SIG-M5 treated with dmso at 0.1 percent for 504 hours (cell line): ENCODE measurements around the gene NCOA7.
"Not testable (repeated sequence)": the region's sequence is repeated elsewhere in the genome, so short reads cannot be mapped to it uniquely, and the experiment has no call there.

Experiments
- DNase-seq: peaks from one replicate; lab custom pipeline; 2025; ENCODE audit not compliant: unreplicated experiment; lab: John Stamatoyannopoulos, UW

NCOA7 gene

GRCh38 chr6:125867483-125867942 is 76.8 kb downstream of the NCOA7 start:
- DNase-seq, result no peak

GRCh38 chr6:125868252-125868651 is 77.5 kb downstream of the NCOA7 start:
- DNase-seq, result no peak

DNA sequence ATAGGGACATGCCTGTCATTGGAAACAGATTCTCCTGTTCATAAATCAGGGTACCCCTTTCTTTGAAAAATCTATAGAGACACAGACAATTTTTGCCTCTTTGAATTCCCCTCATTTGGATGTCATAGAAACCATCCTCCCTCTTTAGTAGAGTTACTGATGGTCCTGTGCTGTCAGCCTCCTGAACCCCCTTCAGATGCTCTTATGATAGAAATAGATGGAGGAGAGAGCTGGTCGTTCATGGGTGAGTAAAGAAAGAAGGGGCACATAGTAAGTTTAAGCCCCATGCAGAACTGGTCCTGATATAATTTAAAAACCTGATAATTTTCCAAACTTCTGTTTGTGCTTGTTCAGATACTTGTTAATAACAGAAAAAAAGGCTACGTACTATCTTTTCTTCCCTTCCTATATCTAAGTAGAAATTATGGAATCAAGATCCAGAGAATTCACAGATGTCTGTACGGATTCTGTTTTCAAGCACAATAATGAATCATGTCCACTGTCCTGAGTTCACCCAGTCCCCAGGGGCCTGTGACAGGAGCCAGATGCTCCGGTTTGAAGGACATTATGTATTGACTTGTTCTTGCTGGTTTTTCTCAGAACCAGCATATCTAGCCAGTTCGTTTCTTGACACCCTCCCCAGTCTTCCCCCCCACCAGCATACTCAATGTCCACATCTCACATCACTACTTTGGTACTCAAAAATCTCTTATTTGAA is 78.1 kb downstream of the NCOA7 start:
- DNase-seq, result no peak

DNA sequence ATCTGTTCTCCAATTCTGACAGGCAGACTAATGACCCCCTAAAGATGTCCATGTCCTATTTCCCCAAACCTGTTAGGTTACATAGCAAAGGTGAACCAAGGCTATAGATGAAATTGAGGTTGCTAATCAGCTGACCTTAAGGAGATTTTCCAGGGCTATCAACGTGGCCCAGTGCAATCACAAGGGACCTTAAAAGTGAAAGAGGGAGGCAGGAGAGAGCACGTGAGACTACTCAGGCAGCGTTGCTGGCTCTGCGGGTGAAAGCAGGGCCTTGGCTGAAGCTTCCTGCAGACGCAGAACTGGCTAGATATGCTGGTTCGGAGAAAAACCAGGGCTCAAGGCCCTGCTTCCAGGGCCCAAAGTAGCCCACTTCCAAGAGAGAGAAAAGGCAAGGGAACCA is 78.7 kb downstream of the NCOA7 start:
- DNase-seq, result no peak

DNA sequence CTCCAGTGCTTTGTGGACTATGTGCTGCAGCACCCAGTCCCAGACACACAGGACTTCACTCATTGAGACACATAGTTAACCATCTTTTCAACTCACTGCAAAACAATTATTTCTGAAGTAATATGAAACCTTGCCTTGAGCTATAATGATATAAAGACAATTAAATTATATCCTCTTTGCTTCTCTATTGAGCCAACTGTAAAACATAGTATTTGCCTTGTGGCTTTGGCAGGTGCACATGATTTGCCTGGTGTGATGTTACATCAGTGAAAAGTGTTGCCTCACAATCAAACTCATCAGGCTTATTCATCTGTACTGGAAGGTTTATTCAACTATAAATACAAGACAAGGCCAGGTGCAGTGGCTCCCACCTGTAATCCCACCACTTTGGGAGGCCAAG is 80.6 kb downstream of the NCOA7 start:
- DNase-seq, result no peak

- DNase-seq, result no peak
Observed at GRCh38 chr6:125872259-125872921, 81.6 kb downstream of the NCOA7 start.

- no peak for DNase-seq
Observed at GRCh38 chr6:125882243-125882642, 91.5 kb downstream of the NCOA7 start.

GRCh38 chr6:125884634-125885371 is 94.0 kb downstream of the NCOA7 start:
- DNase-seq, result no peak

DNA sequence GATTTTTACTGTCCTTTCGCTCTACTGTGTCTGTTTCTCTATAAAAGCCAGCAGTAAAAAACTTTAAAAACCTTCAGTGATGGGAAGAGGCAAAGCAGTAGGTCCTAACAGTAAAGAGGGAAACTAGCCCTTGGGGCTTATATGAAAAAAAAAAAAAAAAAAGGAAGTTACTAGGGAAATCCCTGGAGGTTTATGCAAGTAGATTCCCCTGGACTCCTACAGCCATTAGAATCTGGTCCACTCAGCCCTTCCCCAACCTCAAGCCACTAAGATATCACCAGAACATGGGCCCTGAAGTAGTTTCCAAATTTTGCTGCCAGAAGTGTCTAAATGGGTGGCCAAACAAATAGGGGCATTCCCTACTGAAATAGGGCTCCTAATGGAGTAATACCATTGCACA is 95.3 kb downstream of the NCOA7 start:
- no peak for DNase-seq

DNA sequence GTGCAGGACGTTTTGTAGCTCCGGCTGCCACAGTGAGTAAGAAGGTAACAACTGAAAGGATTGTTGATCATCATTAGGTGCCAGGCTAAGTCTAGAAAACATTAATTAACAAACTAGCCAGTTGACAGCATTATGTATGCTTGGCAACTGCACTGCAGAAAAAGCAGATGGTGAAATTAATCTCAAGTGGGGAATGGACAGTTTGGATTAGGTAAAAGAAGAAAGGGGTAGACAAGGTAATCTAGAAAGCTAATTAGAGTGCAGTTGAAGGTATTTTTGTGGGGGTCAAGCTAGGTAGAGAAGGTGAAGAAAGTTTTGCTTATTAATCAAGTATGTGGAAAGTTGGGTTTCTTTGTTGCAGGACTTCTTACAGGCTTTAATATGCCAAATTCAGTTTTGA is 96.2 kb downstream of the NCOA7 start:
- DNase-seq, result no peak

- no peak for DNase-seq
Observed at GRCh38 chr6:125887372-125887771, 96.6 kb downstream of the NCOA7 start.

- peak; percentile 33 for DNase-seq
Observed at GRCh38 chr6:125888989-125889656, 98.4 kb downstream of the NCOA7 start.

DNA sequence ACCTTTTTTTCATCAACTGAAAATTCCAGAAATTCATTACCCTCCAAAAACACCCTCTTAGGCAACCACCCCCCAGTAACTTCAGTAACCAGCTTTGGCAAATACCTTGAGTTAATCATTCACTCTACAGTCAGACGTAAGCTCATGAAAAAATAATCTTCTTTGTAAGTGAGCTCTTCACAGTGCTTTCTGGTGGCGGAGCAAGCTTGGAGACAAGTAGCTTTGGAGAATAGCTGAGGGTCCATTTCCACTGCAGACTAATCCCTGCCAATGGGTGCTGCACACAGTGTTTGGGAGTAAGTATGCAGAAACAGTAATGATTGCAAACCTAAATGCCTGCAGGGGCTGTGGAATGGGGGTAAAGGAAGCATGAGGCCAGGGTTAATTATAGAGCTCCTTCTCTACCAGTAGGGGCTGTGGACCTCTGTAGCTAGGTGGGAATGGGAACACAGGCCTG is 109.0 kb downstream of the NCOA7 start:
- no peak for DNase-seq

DNA sequence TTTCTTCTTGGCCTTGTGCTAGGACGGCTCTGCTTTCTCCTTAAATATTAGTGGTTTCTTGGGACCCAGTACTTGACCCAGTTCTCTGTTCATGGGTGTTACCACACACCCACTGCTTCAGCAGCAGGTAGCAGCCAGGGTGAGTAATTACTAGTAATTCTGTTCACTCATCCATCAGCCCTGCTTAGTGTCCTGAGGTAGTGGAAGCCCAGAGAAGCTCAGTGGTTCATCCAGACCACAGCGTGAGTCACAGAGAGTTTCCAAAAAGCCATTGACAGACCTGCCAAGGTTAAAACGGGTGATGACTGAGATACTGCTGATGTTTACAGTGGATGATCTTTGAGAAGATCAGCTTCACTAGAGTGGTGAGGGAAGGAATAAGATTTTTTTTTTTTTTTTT is 114.1 kb downstream of the NCOA7 start:
- DNase-seq, result no peak

- peak; percentile 36 for DNase-seq
Observed at GRCh38 chr6:125906158-125906998, 115.6 kb downstream of the NCOA7 start.

GRCh38 chr6:125910527-125910926 is 119.8 kb downstream of the NCOA7 start:
- no peak for DNase-seq

- DNase-seq, result peak; percentile 21
Observed at GRCh38 chr6:125911051-125911451, 120.3 kb downstream of the NCOA7 start.

- not testable (repeated sequence) for DNase-seq
Observed at GRCh38 chr6:125912430-125912829, 121.7 kb downstream of the NCOA7 start.

DNA sequence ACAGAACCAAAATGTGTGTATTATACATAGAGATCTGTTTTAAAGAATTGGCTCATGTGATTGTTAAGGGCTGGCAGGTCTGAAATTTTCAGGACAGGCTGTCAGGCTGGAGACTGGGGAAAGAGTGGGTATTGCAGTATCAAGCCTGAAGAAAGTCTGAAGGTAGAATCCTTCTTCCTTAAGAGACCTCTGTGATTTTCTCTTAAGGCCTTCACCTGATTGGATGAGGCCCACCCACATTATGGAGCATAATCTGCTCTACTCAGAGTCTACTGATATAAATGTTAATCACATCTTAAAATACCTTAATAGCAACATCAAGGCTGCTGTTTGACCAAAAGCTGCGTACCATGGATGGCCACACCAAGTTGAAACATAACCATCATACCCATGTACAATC is 122.4 kb downstream of the NCOA7 start:
- DNase-seq, result no peak

- DNase-seq, result no peak
Observed at GRCh38 chr6:125913864-125914351, 123.1 kb downstream of the NCOA7 start.
